MM.1S (cell line): Measurements from ENCODE around the gene MRPL22.

Experiments
- DNase-seq: peaks from one replicate; pipeline ENCODE4 v3.0.0-alpha.2; 2015
- H2AFZ ChIP-seq: fragments of 300-600 bp; sonication (generic); 2 replicates; pipeline ENCODE4 v1.6.0; 2016; ENCODE audit warnings: antibody characterized with exemption, low read length
- H3F3A ChIP-seq: fragments of 300-600 bp; sonication (generic); 2 replicates; pipeline ENCODE4 v1.6.1; 2016; ENCODE audit warnings: mild to moderate bottlenecking, antibody characterized with exemption, low read length, moderate library complexity, mixed read lengths; ENCODE audit not compliant: insufficient read depth
- H3K27ac ChIP-seq: fragments of 300-600 bp; sonication (generic); 2 replicates; pipeline ENCODE4 v1.5.1; 2016; ENCODE audit warnings: mild to moderate bottlenecking, low read length
- H3K27me3 ChIP-seq: fragments of 300-600 bp; sonication (generic); replicated peaks from 2 replicates; pipeline ENCODE4 v1.6.0; 2016; ENCODE audit warnings: low read length; ENCODE audit not compliant: insufficient read depth
- H3K36me3 ChIP-seq: fragments of 300-600 bp; sonication (generic); replicated peaks from 2 replicates; pipeline ENCODE4 v1.6.1; 2016; ENCODE audit warnings: mild to moderate bottlenecking, low read length, mixed read lengths; ENCODE audit not compliant: insufficient read depth
- H3K4me1 ChIP-seq: fragments of 300-600 bp; sonication (generic); 2 replicates; pipeline ENCODE4 v1.6.1; 2016; ENCODE audit warnings: low read length, mixed read lengths
- H3K4me2 ChIP-seq: fragments of 300-600 bp; sonication (generic); 2 replicates; pipeline ENCODE4 v1.6.0; 2016; ENCODE audit warnings: low read depth, low read length
- H3K4me3 ChIP-seq: fragments of 300-600 bp; sonication (generic); 2 replicates; pipeline ENCODE4 v1.5.1; 2016; ENCODE audit warnings: low read length, mixed read lengths
- H3K79me2 ChIP-seq: fragments of 300-600 bp; sonication (generic); 2 replicates; pipeline ENCODE4 v1.6.1; 2016; ENCODE audit warnings: mixed run types, low read length, mixed read lengths
- H3K9ac ChIP-seq: fragments of 300-600 bp; sonication (generic); 2 replicates; pipeline ENCODE4 v1.6.1; 2016; ENCODE audit warnings: low read length, mixed read lengths
- H3K9me2 ChIP-seq: fragments of 300-600 bp; sonication (generic); replicated peaks from 2 replicates; pipeline ENCODE4 v1.6.1; 2016; ENCODE audit warnings: mild to moderate bottlenecking, low read length, mixed read lengths; ENCODE audit not compliant: insufficient read depth
- H3K9me3 ChIP-seq: fragments of 300-600 bp; sonication (generic); replicated peaks from 2 replicates; pipeline ENCODE4 v1.6.1; 2016; ENCODE audit warnings: mild to moderate bottlenecking, low read length, mixed read lengths; ENCODE audit not compliant: insufficient read depth
- H4K20me1 ChIP-seq: fragments of 300-600 bp; sonication (generic); 2 replicates; pipeline ENCODE4 v1.6.1; 2016; ENCODE audit warnings: mild to moderate bottlenecking, low read length, moderate library complexity, mixed read lengths; ENCODE audit not compliant: insufficient read depth
- CTCF ChIP-seq: fragments of 300-600 bp; sonication (generic); IDR thresholded peaks from 2 replicates; pipeline ENCODE4 v1.5.1; 2016; ENCODE audit warnings: antibody characterized with exemption, low read length, mixed read lengths
- EZH2 ChIP-seq: fragments of 300-600 bp; sonication (generic); optimal IDR thresholded peaks from 2 replicates; pipeline ENCODE3; 2017; ENCODE audit warnings: low read depth, mild to moderate bottlenecking, antibody characterized with exemption, low read length, mixed read lengths
- EZH2phosphoT487 ChIP-seq: fragments of 300-600 bp; sonication (generic); IDR thresholded peaks from 2 replicates; pipeline ENCODE4 v1.6.1; 2018; ENCODE audit warnings: antibody characterized with exemption, low read length

MRPL22 gene

DNA sequence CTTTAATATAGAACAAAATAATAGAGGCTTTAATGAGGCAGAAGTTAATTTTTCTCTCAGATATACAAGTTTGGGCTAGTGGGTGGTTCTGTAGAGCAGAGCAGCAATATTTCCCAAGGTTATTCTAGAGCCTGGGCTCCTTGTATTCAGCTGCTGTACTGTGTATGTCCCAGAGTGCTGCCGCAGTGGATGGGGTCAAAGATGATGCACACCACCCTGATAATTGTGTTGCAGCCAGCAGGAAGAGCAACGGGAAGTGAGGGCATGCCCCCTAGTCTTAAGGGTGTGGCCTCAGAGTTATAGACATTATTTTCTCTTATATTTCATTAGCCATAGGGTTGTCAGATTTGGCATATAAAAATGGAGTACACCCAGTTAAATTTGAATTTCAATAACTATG lies 48.8 kb downstream of the MRPL22 start:
- Histone ChIP-seq H3K27ac (no peak overlapping the region), H3K4me3 (no peak overlapping the region), H3K36me3 (no peaks in the 10 kb centered on the region), H3K4me1 (no peaks in the 10 kb centered on the region), H4K20me1 (no peaks in the 10 kb centered on the region), H3K79me2 (no peaks in the 10 kb centered on the region), H3K9ac (no peak overlapping the region), H3F3A (no peaks in the 10 kb centered on the region), H3K4me2 (no peak overlapping the region), H3K27me3 (no peaks in the 10 kb centered on the region), H3K9me3 (no peaks in the 10 kb centered on the region), H2AFZ (no peak overlapping the region), H3K9me2 (no peaks in the 10 kb centered on the region)
- DNase-seq = no peak
- TF ChIP-seq CTCF (no peak), EZH2 (no peak), EZH2phosphoT487 (no peak)

DNA sequence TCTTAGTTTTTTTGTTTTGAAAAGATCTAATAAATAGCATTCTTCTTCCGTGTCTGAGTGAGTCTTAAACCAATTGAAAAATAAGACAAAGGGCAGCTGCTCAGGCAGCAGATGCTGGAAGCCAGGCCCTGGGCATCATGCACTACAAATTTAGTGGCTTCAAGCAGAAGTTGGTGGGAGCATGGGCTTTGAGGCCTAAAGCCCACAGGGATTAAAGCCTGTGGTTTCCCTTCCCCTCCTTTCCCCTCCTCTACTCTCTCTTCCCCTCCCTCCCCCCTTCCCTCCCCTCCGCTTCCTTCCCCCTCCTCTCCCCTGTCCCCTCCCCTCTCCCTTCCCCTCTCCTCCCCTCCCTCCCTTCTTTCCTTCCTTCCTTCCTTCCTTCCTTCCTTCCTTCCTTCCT lies 52.6 kb downstream of the MRPL22 start:
- Histone ChIP-seq H3K4me3 (no peak overlapping the region), H3K9me3 (no peaks in the 10 kb centered on the region), H3K79me2 (no peaks in the 10 kb centered on the region), H3K4me2 (no peak overlapping the region), H3F3A (no peaks in the 10 kb centered on the region), H3K9ac (no peak overlapping the region), H3K9me2 (no peaks in the 10 kb centered on the region), H4K20me1 (no peaks in the 10 kb centered on the region), H3K27ac (no peak overlapping the region), H3K36me3 (no peaks in the 10 kb centered on the region), H3K4me1 (no peaks in the 10 kb centered on the region), H3K27me3 (no peaks in the 10 kb centered on the region), H2AFZ (no peak overlapping the region)
- no peak for TF ChIP-seq CTCF
- TF ChIP-seq EZH2phosphoT487 = no peak
- TF ChIP-seq EZH2 = no peak
- no peak for DNase-seq

DNA sequence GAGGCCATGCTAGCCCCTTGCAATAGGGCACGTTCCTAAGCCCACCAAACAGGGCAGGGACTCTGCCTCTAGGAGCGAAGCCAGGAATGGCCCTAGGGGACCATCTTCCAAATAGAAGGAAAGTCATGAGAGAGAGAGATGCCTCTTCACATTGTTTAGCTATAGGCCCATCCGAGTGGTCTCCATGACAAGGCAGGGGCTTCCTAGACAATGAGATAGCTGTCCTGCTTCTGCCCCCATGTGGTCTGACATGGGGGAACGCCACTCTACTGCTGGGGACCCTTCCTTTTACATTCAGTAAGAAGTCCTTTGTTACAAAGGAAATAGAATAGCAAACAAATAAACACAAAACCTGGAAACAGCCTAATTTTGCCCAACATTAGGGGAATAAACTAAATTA lies 54.8 kb downstream of the MRPL22 start:
- Histone ChIP-seq H3F3A (no peaks in the 10 kb centered on the region), H3K79me2 (no peaks in the 10 kb centered on the region), H2AFZ (no peak overlapping the region), H3K9me3 (no peaks in the 10 kb centered on the region), H3K36me3 (no peaks in the 10 kb centered on the region), H3K9me2 (no peaks in the 10 kb centered on the region), H3K9ac (no peak overlapping the region), H3K4me2 (no peak overlapping the region), H4K20me1 (no peaks in the 10 kb centered on the region), H3K4me1 (no peaks in the 10 kb centered on the region), H3K27me3 (no peaks in the 10 kb centered on the region), H3K27ac (no peak overlapping the region), H3K4me3 (no peak overlapping the region)
- TF ChIP-seq CTCF (no peak; the same call in 1 of the 2 replicates), EZH2 (no peak), EZH2phosphoT487 (no peak)
- DNase-seq = no peak

- TF ChIP-seq EZH2phosphoT487 = no peak
- DNase-seq = no peak
- no peak overlapping the region for H3K4me3 ChIP-seq
- no peaks in the 10 kb centered on the region for H3K79me2 ChIP-seq
- no peaks in the 10 kb centered on the region for H3K27me3 ChIP-seq
- H2AFZ ChIP-seq = no peak overlapping the region
- no peak overlapping the region for H3K27ac ChIP-seq
- no peaks in the 10 kb centered on the region for H3K36me3 ChIP-seq
- no peaks in the 10 kb centered on the region for H4K20me1 ChIP-seq
- H3K9ac ChIP-seq = no peak overlapping the region
- H3K4me1 ChIP-seq = no peaks in the 10 kb centered on the region
- no peaks in the 10 kb centered on the region for H3K9me3 ChIP-seq
- no peaks in the 10 kb centered on the region for H3K9me2 ChIP-seq
- no peaks in the 10 kb centered on the region for H3F3A ChIP-seq
- H3K4me2 ChIP-seq = no peak overlapping the region
Observed at GRCh38 chr5:154997746-154998145, 56.9 kb downstream of the MRPL22 start.
